NCI-H2196 treated with DMSO at 0.1 percent for 48 hours (cell line): ENCODE results near the gene NDUFS5.
"Not testable (repeated sequence)": the region's sequence is repeated elsewhere in the genome, so short reads cannot be mapped to it uniquely, and the experiment has no call there.

ENCODE experiments used
- DNase-seq: peaks from one replicate; lab custom pipeline; 2025; ENCODE audit not compliant: unreplicated experiment; lab: John Stamatoyannopoulos, UW

NDUFS5 gene

DNA sequence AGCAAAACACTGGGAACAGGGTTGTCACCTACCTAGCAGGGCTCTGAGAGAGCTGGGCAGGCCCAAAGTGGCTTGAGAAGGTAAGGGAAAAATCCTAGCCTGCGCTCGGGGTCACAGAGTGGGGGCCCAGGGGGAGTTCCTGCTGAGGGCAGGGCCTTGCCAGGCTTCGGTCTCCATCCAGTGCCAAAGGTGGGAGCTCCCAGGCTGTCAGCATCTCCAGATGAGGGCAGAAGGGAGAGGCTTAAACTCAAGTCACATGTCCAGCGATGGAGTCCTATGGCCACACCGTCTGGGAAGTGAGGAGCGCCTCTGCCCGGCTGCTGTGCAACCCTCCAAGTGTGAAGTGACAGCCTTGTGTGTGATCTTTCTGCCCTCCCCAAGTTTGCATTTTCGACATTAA, 11.2 kb upstream of the NDUFS5 start:
- DNase-seq, result not testable (repeated sequence)

DNA sequence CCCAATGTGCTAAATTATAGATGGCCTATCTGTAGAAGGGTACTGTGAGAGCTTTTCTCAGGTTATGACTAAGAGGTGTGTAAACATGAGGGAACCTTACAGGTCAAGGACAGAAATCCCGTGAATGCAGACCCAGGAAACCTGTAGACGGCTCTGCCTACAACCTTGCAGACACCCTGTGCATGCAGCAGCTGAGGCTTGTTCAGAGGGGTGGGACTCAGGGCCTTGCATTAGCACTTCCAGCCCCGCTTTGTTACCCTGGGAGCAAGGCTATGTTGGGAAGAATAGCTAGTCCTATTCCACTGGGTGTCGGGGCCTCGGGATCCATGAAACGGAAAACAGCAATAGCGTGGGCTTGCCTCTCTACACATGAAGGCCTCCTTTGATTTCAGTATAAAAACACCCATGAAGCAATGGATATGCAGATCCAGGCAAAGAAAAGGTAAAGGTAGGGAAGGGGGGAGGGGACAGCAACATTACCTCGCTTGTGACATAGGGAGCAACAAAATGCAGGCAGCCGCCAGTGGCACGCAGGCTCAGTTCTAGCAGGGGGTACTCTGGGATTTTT, 9.5 kb upstream of the NDUFS5 start:
- no peak for DNase-seq

DNA sequence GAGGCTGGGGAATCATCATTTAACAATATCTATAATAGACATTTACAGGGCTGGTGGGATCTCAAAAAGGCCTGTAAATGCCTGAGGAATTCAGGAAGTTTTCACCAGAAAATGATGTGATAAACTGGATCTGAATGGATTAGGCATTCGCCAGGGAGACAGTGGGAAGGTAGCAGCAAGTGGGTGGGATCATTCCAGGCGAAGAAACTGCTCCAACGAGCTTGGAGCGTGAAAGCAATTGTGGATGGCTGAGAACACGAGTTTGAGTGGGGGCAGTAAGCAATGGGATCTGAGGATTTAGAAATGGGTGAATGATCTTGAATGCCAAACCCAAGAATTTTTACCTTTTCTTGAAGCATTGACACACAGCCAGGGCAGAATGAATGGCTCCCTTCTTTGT, 8.9 kb upstream of the NDUFS5 start:
- no peak for DNase-seq

DNA sequence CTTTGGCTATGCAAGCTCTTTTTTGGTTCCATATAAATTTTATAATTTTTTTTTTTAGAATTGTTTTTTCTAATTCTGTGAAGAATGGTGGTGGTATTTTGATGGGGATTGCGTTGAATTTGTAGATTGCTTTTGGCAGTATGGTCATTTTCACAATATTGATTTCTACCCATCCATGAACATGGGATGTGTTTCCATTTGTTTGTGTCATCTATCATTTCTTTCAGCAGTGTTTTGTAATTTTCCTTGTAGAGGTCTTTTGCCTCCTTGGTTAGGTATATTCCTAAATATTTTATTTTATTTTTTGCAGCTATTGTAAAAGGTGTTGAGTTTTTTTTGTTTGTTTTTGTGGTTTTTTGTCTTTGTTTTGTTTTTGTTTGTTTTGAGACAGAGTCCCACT, 5.7 kb upstream of the NDUFS5 start:
- not testable (repeated sequence) for DNase-seq

DNA sequence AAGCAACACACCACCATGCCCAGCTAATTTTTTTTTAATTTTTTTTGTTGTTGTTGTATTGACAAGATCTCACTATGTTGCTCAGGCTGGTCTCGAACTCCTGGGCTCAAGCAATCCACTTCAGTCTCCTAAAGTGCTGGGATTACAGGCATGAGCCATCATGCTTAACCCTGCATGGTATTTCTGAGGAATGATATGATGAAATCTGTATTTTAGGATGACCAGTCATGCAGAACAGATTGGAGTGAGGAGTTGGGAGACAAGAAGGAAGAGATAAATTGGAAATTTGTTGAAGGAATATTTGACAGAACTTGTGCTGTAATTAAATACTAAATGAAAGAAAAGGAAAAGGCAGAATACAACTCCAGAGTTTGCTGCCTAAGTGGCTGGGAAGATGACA, 4.7 kb upstream of the NDUFS5 start:
- DNase-seq, result no peak

DNA sequence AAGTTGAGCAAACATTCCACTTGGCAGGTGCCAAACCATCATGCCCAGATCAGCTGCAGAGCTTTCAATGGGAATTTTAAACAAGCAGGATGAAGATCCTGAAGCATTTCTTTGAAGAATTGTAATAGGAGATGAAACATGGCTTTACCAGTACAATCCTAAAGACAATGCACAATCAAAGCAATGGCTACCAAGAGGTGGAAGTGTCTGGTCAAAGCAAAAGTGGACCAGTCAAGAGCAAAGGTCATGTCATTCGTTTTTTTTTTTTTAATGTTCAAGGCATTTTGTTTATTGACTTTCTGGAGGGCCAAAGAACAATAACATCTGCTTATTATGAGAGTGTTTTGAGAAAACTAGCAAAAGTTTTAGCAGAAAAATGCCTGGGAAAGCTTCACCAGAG, 3.0 kb upstream of the NDUFS5 start:
- DNase-seq, result no peak

DNA sequence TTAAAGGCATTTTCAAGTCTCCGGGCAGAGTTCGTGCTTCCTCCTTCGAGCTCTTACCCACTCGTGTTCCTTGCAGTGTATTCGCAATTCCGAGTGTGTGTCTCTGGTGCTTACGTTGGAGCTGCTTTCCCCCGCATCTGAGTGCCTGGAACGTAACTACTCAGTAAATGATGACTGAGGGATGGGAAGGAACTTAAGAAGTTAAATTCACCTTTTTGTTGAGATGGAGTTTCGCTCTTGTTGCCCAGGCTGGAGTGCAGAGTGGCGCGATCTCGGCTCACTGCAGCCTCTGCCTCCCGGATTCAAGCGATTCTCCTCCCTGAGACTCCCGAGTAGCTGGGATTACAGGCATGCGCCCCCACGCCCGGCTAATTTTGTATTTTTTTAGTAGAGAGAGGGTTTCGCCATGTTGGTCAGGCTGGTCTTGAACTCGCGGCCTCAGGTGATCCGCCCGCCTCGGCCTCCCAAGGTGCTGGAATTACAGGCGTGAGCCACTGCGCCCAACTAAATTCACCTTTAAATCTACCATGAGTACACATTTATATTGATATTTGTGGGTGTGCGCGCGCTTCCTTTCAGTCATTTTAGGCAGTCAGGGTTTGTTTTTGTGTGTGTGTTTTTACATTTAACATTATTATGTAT, 837 bp downstream of the NDUFS5 start:
- no peak for DNase-seq

DNA sequence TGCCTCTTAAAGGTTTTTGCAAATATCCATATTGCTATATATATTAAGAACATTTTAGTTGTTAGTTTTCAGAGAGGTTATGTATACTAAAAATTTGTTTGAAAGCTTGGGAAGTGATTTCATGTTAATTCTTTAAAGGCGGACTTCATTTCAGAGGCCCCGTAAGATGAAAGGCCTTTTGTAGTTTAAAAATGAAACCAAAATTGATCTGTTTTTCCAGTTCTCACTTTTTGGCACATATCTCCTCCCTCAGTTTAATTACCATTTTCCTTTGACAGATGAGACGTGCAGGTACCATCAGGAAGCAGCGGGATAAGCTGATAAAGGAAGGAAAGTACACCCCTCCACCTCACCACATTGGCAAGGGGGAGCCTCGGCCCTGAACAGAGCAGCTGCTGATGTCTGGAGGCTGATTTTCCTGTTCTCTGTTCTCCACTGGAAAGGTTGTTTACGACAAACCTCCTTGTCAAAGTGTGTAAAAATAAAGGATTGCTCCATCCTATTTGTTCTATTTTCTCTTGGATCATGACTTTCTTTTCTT, 8.0 kb downstream of the NDUFS5 start:
- no peak for DNase-seq

DNA sequence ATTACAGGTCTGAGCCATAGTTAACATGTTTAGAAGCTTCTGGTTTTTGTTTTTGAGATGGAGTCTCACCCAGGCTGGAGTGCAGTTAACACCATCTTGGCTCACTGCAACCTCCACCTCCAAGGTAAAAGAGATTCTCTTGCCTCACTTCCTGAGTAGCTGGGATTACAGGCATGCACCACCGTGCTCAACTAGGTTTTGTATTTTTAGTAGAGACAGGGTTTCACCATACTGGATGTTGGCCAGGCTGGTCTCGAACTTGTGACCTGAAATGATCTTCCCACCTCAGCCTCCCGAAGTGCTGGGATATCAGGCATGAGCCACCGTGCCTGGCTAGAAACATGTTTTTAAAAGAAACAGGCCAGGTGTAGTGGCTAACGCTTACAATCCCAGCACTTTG, 10.5 kb downstream of the NDUFS5 start:
- DNase-seq, result no peak

DNA sequence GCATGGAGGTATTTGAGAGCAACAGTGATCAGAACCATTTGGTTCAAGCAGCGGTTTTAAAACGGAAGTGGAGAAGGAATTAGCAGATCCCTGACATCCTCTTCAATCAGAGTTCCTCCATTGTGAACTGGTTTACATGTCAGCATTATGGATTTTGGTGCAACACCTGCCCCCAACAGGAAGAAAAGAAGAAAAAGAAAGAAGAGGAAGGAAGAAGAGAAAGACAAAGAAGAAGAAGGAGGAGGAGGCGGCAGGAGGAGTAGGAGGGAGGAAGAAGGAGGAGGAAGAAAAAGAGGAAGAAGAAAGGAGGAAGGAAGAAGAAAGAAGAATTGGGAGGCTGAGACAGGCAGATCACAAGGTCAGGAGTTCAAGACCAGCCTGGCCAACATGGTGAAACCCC, 17.4 kb downstream of the NDUFS5 start:
- no peak for DNase-seq

DNA sequence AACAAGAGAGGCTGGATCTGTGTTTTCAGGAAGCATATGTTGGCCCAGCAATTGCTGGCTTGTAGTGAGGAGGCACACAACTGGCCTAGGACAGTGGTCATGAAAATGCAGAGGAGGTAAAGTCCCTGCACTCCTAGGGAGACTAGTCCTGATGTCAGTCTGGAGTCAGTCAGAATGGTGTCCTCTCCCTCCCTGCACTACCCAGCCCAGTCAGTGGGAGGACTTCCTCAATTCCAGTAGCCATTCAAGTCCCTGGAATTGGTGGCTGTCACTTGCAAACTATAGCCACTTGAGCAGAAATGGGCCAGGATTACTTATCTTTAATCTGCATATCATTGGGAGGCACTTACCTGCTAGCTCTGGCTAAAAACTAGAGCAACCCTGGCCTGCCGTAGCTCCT, 18.6 kb downstream of the NDUFS5 start:
- no peak for DNase-seq

DNA sequence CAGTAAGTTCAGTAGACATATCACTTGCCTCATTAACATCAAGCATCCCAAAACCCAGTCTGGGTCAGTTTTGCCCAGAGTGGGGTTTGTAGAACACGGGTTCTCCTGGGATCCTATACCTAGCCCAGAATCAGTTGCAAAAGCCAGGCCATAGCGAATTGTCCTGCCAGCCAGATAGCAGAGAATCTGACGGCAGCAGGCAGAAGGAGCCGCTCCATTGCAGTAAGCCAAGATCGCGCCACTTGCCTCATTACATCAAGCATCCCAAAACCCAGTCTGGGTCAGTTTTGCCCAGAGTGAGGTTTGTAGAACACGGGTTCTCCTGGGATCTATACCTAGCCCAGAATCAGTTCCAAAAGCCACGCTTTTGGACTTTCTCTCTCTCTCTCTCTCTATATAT, 19.1 kb downstream of the NDUFS5 start:
- DNase-seq, result no peak

DNA sequence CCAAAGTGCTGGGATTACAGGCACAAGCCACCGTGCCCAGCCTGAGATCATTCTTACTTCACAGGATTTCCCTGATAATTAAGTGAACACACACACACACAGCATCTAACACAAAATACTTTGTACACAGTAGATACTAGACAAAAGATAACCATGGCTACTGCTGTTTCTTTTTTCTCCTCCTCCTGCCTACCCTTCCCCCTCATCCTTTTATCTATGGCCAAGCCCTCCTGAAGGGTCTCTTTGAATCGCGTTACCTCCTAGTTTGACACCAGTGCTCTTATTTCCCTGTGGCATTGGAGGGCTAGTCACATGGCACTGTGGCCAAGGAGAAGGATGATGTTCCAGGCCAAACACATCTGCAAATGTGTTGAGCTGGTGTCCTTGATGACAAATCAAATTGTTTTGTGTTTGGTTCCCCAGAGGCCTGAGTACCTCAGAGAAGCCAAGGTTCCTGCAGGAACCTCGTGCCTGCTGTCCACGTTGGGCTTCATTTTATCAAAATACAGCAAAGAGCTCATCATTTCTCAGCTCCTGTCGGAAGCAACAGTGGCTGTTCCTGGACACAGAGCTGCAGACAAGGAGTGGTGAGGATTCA, 20.6 kb downstream of the NDUFS5 start:
- no peak for DNase-seq

DNA sequence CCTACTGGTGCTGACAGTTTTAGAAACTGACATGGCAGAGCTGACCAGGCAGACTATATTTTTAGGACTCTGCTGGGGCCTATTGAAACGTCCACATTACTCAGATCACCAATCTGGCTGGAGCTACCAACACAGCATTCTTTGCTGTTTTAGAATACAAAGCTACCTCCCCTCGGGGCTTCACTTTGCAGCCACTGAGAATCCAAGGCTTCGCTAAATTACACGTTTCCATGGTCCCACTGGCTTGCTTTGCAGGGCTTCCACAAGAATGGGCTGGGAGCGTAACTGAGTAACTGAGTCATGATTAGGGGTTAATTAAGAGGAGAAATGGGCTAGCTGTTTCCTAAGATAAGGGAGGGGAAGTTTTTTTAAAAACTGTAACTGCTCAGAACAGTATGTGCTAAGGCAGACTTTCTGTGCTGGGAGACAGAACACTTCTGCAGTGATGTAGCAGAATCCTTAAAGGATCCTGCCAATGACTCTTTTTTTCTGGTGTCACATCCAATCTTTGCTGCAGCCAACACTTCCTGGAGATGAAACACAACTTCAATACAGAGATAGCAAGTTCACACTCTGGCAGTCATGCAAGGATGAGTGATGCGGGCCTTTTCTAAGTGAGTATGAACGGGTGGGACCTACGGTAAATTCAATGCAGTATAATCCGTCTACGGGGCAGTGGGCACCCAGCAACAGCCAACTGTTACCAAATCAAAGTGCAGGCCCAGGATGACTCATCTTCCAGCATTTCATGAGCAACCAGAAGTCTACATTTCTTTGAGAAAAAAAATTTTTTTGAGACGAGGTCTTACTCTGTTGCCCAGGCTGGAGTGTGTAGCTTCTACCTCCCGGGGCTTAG, 21.5 kb downstream of the NDUFS5 start:
- DNase-seq, result no peak

DNA sequence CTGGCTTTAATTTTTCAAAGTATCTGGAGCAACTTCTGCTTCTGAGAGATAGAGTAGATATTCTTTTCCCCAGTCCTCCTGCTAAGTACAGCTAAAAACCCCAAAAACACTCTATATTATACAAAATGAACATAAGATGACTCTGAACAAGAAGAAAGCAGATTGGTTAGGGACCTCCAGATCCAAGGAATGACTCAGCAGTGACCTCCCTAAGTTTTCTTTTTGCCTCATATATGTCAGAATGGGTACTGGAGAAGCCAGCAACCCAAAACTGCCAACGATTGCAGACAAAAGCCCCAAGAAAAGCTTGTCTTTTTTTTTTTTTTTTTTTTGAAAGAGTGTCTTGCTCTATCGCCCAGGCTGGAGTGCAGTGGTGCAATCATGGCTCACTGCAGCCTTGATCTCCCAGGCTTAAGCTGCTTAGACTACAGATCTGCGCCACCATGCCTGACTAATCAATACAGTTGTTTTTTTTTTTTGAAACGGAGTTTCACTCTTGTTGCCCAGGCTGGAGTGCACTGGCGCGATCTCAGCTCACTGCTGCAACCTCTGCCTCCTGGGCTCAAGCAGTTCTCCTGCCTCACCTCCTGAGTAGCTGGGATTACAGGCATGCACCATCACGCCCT, 22.7 kb downstream of the NDUFS5 start:
- DNase-seq, result no peak

DNA sequence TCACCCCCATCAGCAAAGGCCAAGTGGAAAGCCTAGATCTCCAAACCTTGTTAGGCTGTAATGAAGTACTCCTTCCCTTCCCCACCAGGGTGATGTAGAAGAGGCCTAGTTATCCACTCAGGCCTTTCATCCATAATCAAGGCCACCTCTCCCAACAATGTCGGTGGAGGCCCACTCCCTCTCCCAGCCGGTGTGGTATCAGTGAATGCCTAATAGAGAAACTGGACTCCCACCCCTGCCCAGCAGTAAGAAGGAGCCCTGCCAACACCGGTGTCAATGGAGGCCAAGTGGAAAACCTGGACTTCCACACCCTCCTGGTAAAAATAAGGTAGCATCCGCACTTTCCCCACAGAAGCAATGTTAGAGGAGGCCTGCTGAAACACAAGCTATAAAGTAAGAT, 23.9 kb downstream of the NDUFS5 start:
- no peak for DNase-seq

DNA sequence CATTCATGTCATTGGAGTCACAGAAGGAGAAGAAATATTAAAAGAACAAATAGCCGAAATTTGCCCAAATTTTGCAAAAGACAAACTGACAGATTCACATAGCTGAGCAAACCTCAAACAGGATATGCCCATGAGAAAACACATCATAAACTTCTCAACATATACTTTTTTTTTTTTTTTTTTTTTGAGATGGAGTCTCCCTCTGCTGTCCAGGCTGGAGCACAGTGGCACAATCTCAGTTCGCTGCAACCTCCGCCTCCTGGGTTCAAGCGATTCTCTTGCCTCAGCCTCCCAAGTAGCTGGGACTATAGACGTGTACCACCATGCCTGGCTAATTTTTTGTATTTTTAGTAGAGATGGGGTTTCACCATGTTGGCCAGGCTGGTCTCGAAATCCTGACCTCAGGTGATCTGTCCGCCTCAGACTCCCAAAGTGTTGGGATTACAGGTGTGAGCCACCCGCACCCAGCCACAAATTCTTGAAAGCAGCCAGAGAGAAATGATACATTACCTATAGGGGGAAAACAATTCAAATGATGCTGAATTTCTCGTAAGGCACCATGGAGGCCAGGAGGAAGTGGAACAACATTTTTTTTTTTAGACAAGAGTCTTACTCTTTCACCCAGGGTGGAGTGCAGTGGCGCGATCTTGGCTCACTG, 25.2 kb downstream of the NDUFS5 start:
- not testable (repeated sequence) for DNase-seq

DNA sequence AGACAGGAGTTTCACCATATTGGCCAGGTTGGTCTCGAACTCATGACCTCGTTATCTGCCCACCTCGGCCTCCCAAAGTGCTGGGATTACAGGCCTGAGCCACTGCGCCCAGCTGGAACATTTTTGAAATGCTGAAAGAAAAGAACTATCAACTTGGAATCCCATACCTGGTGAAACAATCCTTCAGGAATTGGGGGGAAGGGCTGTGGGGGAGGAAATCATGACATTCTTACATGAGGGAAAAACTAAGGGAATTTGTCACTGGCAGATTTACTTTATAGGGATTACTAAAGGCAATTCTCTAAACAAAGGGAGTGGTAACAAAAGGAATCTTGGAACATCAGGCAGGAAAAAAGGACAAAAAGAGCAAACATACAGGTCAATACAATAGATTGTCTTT, 25.8 kb downstream of the NDUFS5 start:
- no peak for DNase-seq

DNA sequence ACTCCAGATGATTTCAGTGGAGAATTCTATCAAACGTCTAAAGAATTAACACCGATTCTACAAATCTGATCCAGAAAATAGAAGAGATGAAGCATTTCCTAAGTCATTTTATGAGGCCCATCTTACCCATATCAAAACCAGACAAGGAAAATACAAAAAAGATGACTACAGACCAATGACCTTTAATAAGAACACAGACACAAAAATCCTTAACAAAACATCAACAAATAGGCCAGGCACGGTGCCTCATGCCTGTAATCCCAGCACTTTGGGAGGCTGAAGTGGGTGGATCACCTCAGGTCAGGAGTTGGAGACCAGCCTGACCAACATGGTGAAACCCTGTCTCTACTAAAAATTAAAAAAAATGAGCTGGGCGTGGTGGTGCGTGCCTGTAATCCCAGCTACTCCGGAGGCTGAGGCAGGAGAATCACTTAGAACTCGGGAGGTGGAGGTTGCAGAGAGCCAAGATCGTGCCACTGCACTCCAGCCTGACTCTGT, 29.1 kb downstream of the NDUFS5 start:
- DNase-seq, result not testable (repeated sequence)

DNA sequence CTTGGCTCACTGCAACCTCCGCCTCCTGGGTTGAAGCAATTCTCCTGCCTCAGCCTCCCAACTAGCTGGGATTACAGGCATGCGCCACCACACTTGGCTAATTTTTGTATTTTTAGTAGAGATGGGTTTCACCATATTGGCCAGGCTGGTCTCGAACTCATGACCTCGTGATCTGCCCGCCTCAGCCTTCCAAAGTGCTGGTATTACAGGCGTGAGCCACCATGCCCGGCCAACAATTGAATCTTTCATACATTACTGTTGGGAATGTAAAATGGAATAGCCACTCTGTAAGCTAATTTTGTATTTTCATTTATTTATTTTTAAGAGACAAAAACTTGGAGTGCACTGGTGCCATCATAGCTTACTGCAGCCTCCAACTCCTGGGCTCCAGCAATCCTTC, 35.4 kb downstream of the NDUFS5 start:
- DNase-seq, result not testable (repeated sequence)

DNA sequence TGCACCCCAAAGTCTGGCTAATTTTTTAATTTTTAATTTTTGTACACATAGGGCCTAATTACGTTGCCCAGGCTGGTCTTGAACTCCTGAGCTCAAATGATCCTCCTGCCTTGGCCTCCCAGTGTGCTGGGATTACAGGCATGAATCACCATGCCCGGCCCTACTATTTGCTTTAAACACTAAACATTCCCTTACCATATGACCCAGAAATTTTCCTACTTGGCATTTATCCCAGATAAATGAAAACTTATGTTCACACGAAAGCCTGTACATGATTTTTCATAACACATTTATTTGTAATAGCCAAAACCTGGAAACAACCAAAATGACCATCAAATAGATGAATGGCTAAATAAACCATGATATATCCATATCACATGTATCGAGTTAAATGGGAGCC, 35.8 kb downstream of the NDUFS5 start:
- DNase-seq, result no peak
